ENCODE data around the gene RAB26. TPM values are rescaled to one million over a fixed set of nuclear protein-coding genes. Genes with fewer than 3 reads are reported as not detected.

RAB26 gene
- total and polyA plus RNA-seq, 2 of the 13 experiments (the other 11 are each of a cell fraction or from before 2014, with no cell fraction given), result 0.86 to 3.6 TPM

DNA sequence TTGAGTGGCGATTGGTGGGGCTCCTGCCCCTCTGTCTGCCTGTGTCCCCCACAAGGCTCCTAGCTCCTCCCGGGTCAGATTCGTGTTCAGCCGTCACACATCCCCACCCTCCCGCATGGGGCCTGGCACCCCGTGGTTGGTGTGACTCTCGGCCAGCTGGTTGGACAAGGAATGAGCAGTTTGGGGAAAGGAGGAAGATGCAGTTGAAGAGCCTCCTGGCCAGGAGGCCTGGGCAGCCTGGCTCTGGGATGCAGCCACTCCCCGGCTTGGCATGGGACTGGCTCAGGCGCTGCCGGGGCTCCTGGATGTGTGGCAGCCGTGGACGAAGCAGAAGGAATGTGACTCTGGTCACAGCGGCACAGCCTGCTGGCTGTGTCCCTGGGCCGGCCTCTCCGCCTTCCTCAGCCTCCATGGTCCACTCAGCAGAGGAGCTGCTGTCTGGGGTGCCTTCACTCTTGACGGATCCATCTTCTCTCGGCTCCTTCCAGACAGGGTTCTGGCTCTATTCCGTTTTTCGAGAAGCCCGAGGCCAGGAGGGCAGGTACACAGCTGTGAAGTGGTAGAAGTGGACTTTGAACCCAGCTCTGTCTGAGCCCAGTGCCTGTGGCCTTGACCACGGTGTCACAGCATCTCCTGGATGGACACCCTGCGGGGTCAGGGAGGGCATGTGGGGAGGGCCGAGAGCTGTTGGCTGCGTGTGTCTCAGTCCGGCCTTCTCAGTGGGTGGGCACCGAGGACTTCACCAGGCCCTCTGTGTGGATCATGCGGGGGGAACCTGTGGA, 9.2 kb downstream of the RAB26 start (continued):
- TF ChIP-seq KDM1A (CRISPR knock-in tag; IDR thresholded peaks at IDR 0.05) (peak; percentile 60; the same call in 1 of the 2 replicates), SP4 (CRISPR knock-in tag; IDR thresholded peaks at IDR 0.05) (peak; percentile 59; the same call in 1 of the 2 replicates), ZNF678 (CRISPR knock-in tag; IDR thresholded peaks at IDR 0.05) (no peak), ZNF777 (CRISPR knock-in tag; IDR thresholded peaks at IDR 0.05) (no peak), GATAD2A (CRISPR knock-in tag; IDR thresholded peaks at IDR 0.05) (peak; percentile 95), SRSF4 (IDR thresholded peaks at IDR 0.05; ENCODE audit: low read depth, low read length, poor library complexity, severe bottlenecking) (no peak), ZNF577 (CRISPR knock-in tag; IDR thresholded peaks at IDR 0.05; ENCODE audit: borderline replicate concordance, low read depth) (no peak), HOXA9 (CRISPR knock-in tag; IDR thresholded peaks at IDR 0.05; ENCODE audit: borderline replicate concordance) (no peak), ZSCAN22 (CRISPR knock-in tag; IDR thresholded peaks at IDR 0.05) (no peak), ZNF331 (CRISPR knock-in tag; IDR thresholded peaks at IDR 0.05) (peak; percentile 80), FOXA1 (IDR thresholded peaks at IDR 0.05) (no peak), FOXA1 (CRISPR knock-in tag; IDR thresholded peaks at IDR 0.05) (peak; percentile 56; the same call in 1 of the 2 replicates), NFE2 (CRISPR knock-in tag; IDR thresholded peaks at IDR 0.05) (no peak)
- TF ChIP-seq, protein P1, sequence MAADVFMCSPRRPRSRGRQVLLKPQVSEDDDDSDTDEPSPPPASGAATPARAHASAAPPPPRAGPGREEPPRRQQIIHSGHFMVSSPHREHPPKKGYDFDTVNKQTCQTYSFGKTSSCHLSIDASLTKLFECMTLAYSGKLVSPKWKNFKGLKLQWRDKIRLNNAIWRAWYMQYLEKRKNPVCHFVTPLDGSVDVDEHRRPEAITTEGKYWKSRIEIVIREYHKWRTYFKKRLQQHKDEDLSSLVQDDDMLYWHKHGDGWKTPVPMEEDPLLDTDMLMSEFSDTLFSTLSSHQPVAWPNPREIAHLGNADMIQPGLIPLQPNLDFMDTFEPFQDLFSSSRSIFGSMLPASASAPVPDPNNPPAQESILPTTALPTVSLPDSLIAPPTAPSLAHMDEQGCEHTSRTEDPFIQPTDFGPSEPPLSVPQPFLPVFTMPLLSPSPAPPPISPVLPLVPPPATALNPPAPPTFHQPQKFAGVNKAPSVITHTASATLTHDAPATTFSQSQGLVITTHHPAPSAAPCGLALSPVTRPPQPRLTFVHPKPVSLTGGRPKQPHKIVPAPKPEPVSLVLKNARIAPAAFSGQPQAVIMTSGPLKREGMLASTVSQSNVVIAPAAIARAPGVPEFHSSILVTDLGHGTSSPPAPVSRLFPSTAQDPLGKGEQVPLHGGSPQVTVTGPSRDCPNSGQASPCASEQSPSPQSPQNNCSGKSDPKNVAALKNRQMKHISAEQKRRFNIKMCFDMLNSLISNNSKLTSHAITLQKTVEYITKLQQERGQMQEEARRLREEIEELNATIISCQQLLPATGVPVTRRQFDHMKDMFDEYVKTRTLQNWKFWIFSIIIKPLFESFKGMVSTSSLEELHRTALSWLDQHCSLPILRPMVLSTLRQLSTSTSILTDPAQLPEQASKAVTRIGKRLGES (CRISPR knock-in tag; IDR thresholded peaks at IDR 0.05; ENCODE audit: borderline replicate concordance), result no peak
- TF ChIP-seq, protein P2, sequence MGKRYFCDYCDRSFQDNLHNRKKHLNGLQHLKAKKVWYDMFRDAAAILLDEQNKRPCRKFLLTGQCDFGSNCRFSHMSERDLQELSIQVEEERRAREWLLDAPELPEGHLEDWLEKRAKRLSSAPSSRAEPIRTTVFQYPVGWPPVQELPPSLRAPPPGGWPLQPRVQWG (CRISPR knock-in tag; IDR thresholded peaks at IDR 0.05; ENCODE audit: borderline replicate concordance, low read depth), result no peak
- TF ChIP-seq, protein P3, sequence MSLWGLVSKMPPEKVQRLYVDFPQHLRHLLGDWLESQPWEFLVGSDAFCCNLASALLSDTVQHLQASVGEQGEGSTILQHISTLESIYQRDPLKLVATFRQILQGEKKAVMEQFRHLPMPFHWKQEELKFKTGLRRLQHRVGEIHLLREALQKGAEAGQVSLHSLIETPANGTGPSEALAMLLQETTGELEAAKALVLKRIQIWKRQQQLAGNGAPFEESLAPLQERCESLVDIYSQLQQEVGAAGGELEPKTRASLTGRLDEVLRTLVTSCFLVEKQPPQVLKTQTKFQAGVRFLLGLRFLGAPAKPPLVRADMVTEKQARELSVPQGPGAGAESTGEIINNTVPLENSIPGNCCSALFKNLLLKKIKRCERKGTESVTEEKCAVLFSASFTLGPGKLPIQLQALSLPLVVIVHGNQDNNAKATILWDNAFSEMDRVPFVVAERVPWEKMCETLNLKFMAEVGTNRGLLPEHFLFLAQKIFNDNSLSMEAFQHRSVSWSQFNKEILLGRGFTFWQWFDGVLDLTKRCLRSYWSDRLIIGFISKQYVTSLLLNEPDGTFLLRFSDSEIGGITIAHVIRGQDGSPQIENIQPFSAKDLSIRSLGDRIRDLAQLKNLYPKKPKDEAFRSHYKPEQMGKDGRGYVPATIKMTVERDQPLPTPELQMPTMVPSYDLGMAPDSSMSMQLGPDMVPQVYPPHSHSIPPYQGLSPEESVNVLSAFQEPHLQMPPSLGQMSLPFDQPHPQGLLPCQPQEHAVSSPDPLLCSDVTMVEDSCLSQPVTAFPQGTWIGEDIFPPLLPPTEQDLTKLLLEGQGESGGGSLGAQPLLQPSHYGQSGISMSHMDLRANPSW (CRISPR knock-in tag; IDR thresholded peaks at IDR 0.05; ENCODE audit: borderline replicate concordance), result no peak
- TF ChIP-seq, protein P4, sequence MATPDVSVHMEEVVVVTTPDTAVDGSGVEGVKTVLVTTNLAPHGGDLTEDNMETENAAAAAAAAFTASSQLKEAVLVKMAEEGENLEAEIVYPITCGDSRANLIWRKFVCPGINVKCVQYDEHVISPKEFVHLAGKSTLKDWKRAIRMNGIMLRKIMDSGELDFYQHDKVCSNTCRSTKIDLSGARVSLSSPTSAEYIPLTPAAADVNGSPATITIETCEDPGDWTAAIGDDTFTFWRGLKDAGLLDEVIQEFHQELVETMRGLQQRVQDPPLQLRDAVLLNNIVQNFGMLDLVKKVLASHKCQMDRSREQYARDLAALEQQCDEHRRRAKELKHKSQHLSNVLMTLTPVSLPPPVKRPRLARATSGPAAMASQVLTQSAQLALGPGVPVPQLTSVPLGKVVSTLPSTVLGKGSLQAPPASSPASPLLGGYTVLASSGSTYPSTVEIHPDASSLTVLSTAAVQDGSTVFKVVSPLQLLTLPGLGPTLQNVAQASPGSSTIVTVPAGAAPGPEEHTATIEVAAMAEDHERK (CRISPR knock-in tag; IDR thresholded peaks at IDR 0.05; ENCODE audit: low read depth), result no peak
- TF ChIP-seq, protein P5, sequence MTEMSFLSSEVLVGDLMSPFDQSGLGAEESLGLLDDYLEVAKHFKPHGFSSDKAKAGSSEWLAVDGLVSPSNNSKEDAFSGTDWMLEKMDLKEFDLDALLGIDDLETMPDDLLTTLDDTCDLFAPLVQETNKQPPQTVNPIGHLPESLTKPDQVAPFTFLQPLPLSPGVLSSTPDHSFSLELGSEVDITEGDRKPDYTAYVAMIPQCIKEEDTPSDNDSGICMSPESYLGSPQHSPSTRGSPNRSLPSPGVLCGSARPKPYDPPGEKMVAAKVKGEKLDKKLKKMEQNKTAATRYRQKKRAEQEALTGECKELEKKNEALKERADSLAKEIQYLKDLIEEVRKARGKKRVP (CRISPR knock-in tag; IDR thresholded peaks at IDR 0.05), result no peak
